GM12878 (cell line): ENCODE measurements around the gene AFTPH. TPM values are rescaled to one million over a fixed set of nuclear protein-coding genes. Genes with fewer than 3 reads are reported as not detected.

Experiments
- ATAC-seq: fragments of 200-7000 bp; cut with Tn5 transposase; 3 replicates; pipeline ENCODE4 v1.9.1; 2020; ENCODE audit warnings: mild to moderate bottlenecking, moderate library complexity
- BruUV-seq: library from RNA; stranded (reverse); fragments of 400-500 nt; replicated peaks from 2 replicates; lab custom pipeline; 2021; lab: Mats Ljungman, UMichigan
- CTCF ChIA-PET: fragments of 300-600 bp; sonication (Branson Sonifier 250); formaldehyde crosslinking; extraction: SDS; loops from one replicate; lab custom pipeline; 2021; ENCODE audit warnings: inconsistent platforms; lab: Yijun Ruan, JAX
- POLR2A ChIA-PET: fragments of 350-600 bp; formaldehyde crosslinking; extraction: SDS; loops from one replicate; lab custom pipeline; 2021; ENCODE audit warnings: inconsistent platforms; lab: Charles Lee
- RAD21 ChIA-PET: fragments of 300-600 bp; sonication (Branson Sonifier 250); formaldehyde crosslinking; loops from one replicate; lab custom pipeline; 2023; ENCODE audit warnings: antibody characterized with exemption; ENCODE audit not compliant: unreplicated experiment; lab: Charles Lee
- SMC1A ChIA-PET: fragments of 300-600 bp; sonication (Branson Sonifier 250); formaldehyde crosslinking; loops from one replicate; lab custom pipeline; 2023; ENCODE audit not compliant: unreplicated experiment, uncharacterized antibody; lab: Charles Lee
- DNase-seq: peaks from one replicate; pipeline ENCODE4 v3.0.0-alpha.2; 2011; ENCODE audit warnings: low read depth, low spot score
- FAIRE-seq: peaks from 3 replicates; lab custom pipeline; 2011; peaks lifted over from hg19 to GRCh38; lab: Jason Lieb, UNC
- H2AFZ ChIP-seq: 2 replicates; pipeline ENCODE4 v1.6.0; 2011; ENCODE audit warnings: low read depth, low read length, control low read depth; ENCODE audit not compliant: control insufficient read depth
- H3K27ac ChIP-seq: 2 replicates; pipeline ENCODE4 v1.5.1; 2011; ENCODE audit warnings: control low read depth; ENCODE audit not compliant: control insufficient read depth, insufficient read depth
- H3K27me3 ChIP-seq, 2 experiments: replicated peaks in 1 of 2; 2 replicates each; pipeline versions ENCODE4 v1.6.0 to v1.6.1; 2011; ENCODE audit warnings: low read length in 1 of 2; ENCODE audit not compliant: control insufficient read depth in 2 of 2, insufficient read depth in 2 of 2
- H3K36me3 ChIP-seq, 2 experiments: 2 replicates each; pipeline ENCODE4 v1.5.1; 2011; ENCODE audit warnings: low read length in 1 of 2; ENCODE audit not compliant: control insufficient read depth in 2 of 2, insufficient read depth in 2 of 2
- H3K4me1 ChIP-seq: 2 replicates; pipeline ENCODE4 v1.6.1; 2011; ENCODE audit warnings: mild to moderate bottlenecking, low read length, moderate library complexity, mixed read lengths; ENCODE audit not compliant: control insufficient read depth, insufficient read depth
- H3K4me2 ChIP-seq: 2 replicates; pipeline ENCODE4 v1.6.0; 2011; ENCODE audit warnings: control low read depth; ENCODE audit not compliant: control insufficient read depth, insufficient read depth
- H3K4me3 ChIP-seq: fragments of 200-600 bp; sonication (generic); 2 replicates; pipeline ENCODE4 v1.5.1; 2016
- H3K79me2 ChIP-seq: 2 replicates; pipeline ENCODE4 v1.6.0; 2011; ENCODE audit warnings: low read length; ENCODE audit not compliant: control insufficient read depth, insufficient read depth
- H3K9ac ChIP-seq: 2 replicates; pipeline ENCODE4 v1.8.0; 2011; ENCODE audit warnings: low read length, control low read depth, mixed read lengths; ENCODE audit not compliant: control insufficient read depth, insufficient read depth
- H3K9me3 ChIP-seq: replicated peaks from 3 replicates; pipeline ENCODE4 v1.5.1; 2011; ENCODE audit warnings: mild to moderate bottlenecking, low read length; ENCODE audit not compliant: control insufficient read depth, insufficient read depth
- H4K20me1 ChIP-seq: 2 replicates; pipeline ENCODE4 v1.6.0; 2011; ENCODE audit not compliant: control insufficient read depth, insufficient read depth
- CBX5 ChIP-seq: sonication (generic); IDR thresholded peaks from 2 replicates; pipeline ENCODE4 v1.6.1; 2016; ENCODE audit warnings: low read depth, moderate library complexity, mild to moderate bottlenecking, inconsistent platforms
- CHD2 ChIP-seq: IDR thresholded peaks from 2 replicates; pipeline ENCODE4 v1.6.1; 2011; ENCODE audit warnings: low read depth, low read length, improper control_type of control experiment, borderline replicate concordance
- CHD4 ChIP-seq: fragments of 200-600 bp; sonication (generic); IDR thresholded peaks from 2 replicates; pipeline ENCODE4 v1.6.1; 2016; ENCODE audit warnings: mild to moderate bottlenecking
- CTCF ChIP-seq, 3 experiments: IDR thresholded peaks in 2 of 3; conservative IDR thresholded peaks in 1 of 3; 2 replicates each; pipeline ENCODE4 v1.5.1; 2011; ENCODE audit warnings: low read depth in 3 of 3, low read length in 3 of 3, mild to moderate bottlenecking in 3 of 3, control low read depth in 2 of 3, moderate library complexity in 2 of 3, inconsistent platforms in 1 of 3, mixed read lengths in 1 of 3; ENCODE audit not compliant: control insufficient read depth in 2 of 3, insufficient read depth in 1 of 3; ENCODE audit errors: extremely low read depth in 1 of 3
- DPF2 ChIP-seq: fragments of 450-650 bp; IDR thresholded peaks from 2 replicates; pipeline ENCODE4 v1.6.1; 2017; ENCODE audit warnings: mild to moderate bottlenecking
- HDAC6 ChIP-seq: fragments of 200-600 bp; sonication (generic); IDR thresholded peaks from one replicate; pipeline ENCODE4 v1.8.0; 2017; ENCODE audit warnings: antibody characterized with exemption; ENCODE audit not compliant: unreplicated experiment
- MEF2A ChIP-seq: IDR thresholded peaks from 2 replicates; pipeline ENCODE4 v1.6.1; 2011; ENCODE audit warnings: low read depth, mild to moderate bottlenecking, low read length, moderate library complexity; ENCODE audit not compliant: insufficient read depth
- RAD51 ChIP-seq: fragments of 450-650 bp; IDR thresholded peaks from 2 replicates; pipeline ENCODE4 v1.6.1; 2016; ENCODE audit warnings: moderate library complexity, mild to moderate bottlenecking, inconsistent platforms
- RELB ChIP-seq: fragments of 450-650 bp; IDR thresholded peaks from 2 replicates; pipeline ENCODE4 v1.6.1; 2017; ENCODE audit warnings: low read depth, mild to moderate bottlenecking, moderate library complexity
- SKIL ChIP-seq: fragments of 450-650 bp; IDR thresholded peaks from 2 replicates; pipeline ENCODE4 v1.6.1; 2017; ENCODE audit warnings: mild to moderate bottlenecking, low read depth, inconsistent platforms; ENCODE audit not compliant: poor library complexity, severe bottlenecking
- TCF12 ChIP-seq: IDR thresholded peaks from 2 replicates; pipeline ENCODE4 v1.6.1; 2011; ENCODE audit warnings: low read depth, mild to moderate bottlenecking, low read length
- ZNF384 ChIP-seq: IDR thresholded peaks from 2 replicates; pipeline ENCODE4 v1.6.1; 2012; ENCODE audit warnings: low read depth, mild to moderate bottlenecking, low read length, improper control_type of control experiment, borderline replicate concordance
- WGBS: methylation state at CpG from one replicate; pipeline ENCODE4 v1.1.6; 2016; ENCODE audit warnings: low lambda C conversion rate; ENCODE audit not compliant: insufficient replicate concordance, insufficient coverage; ENCODE audit errors: missing lambda C conversion rate; 5-methylcytosine and 5-hydroxymethylcytosine counted together
- in situ Hi-C: fragments of 300-500 bp; cut with MboI; formaldehyde crosslinking; loops from 9 replicates; pipeline ENCODE4 v1.14.3; 2018; ENCODE audit warnings: mixed read lengths
- intact Hi-C: fragments of 100-400 bp; cut with micrococcal nuclease; formaldehyde crosslinking; loops from one replicate; pipeline ENCODE4 v1.14.2; 2022; ENCODE audit not compliant: unreplicated experiment
- polyA plus RNA-seq, 11 experiments: library from polyadenylated mRNA; depleted of rRNA in 4 of 11; unstranded in 6 of 11; stranded (reverse) in 5 of 11; fragments of >200 nt; fragmentation: Nextera tagmentation in 4 of 11; fragmentation: Illumina TruSeq in 1 of 11; extraction: Ambion mirVana in 4 of 11; extraction: Trizol in 1 of 11; gene quantifications; 1 replicate in 1 of 11; 2 replicates in 10 of 11; pipeline versions ENCODE4 v1.2.1 to v1.2.3, GENCODE V29; 2011 to 2016; ENCODE audit warnings: inconsistent platforms in 2 of 11, missing spikeins in 2 of 11, low read depth in 1 of 11
- total RNA-seq, 4 experiments: library from RNA; depleted of rRNA in 3 of 4; stranded (reverse); fragments of >200 nt in 3 of 4; fragmentation: Illumina TruSeq in 1 of 4; extraction: Trizol in 1 of 4; gene quantifications; 2 replicates each; pipeline versions ENCODE4 v1.2.1 to v1.2.3, GENCODE V29; 2013 to 2021

The AFTPH gene
- total and polyA plus RNA-seq, 10 of the 15 experiments (the other 5 are each of a cell fraction or from before 2014, with no cell fraction given), result 25.6 to 77.3 (median 39.5) TPM

- TF ChIP-seq CHD2 (no peak), RELB (no peak), SKIL (no peak)
Measured at GRCh38 chr2:64626146-64626809, 102.2 kb downstream of the AFTPH start (continued).

GRCh38 chr2:64626963-64627760, 103.0 kb downstream of the AFTPH start:
- H3K4me3 ChIP-seq, result no peak overlapping the region
- in situ Hi-C loops (no loop called here), intact Hi-C loops (no loop called here)
- no peaks in the 10 kb centered on the region for H3K9me3 ChIP-seq
- peaks cover 3 to 9% of the 10 kb centered on the region in 2 experiments; a peak in 2 of 4 replicates for H3K36me3 ChIP-seq
- SMC1A ChIA-PET, result interaction anchor here (0.8 to 1.1 kb wide), 3 partner anchors 8 to 262 kb away, joined by 3 read pairs; no protein-coding TSS in a partner anchor
- POLR2A ChIA-PET, result interaction anchor here (0.6 to 2.4 kb wide), 2 partner anchors 9 to 135 kb away, joined by 4 to 8 read pairs; no protein-coding TSS in a partner anchor
- RAD21 ChIA-PET, result interaction anchor here (1.2 to 2.6 kb wide), 3 partner anchors 8 to 44 kb away, joined by 3 to 14 read pairs (median 3); no protein-coding TSS in a partner anchor
- H3K9ac ChIP-seq, result no peak overlapping the region
- no peak overlapping the region for H3K4me2 ChIP-seq
- DNase-seq, result no peak
- BruUV-seq, result no TSS peak
- ATAC-seq, result no peak
- CTCF ChIA-PET, result interaction anchor here (1.5 to 5.4 kb wide), 2 partner anchors 11 to 19 kb away, joined by 9 to 18 read pairs; no protein-coding TSS in a partner anchor
- WGBS, result 95% methylated on average over 21 of the region's 27 CpGs
- no peak overlapping the region for H2AFZ ChIP-seq
- no peaks in the 10 kb centered on the region for H4K20me1 ChIP-seq
- no peak for FAIRE-seq
- peaks cover 8% of the 10 kb centered on the region for H3K4me1 ChIP-seq
- H3K27ac ChIP-seq, result no peak overlapping the region
- H3K79me2 ChIP-seq, result no peaks in the 10 kb centered on the region
- H3K27me3 ChIP-seq, result no peaks in the 10 kb centered on the region
- TF ChIP-seq TCF12 (no peak), ZNF384 (no peak), DPF2 (no peak), CTCF (IDR thresholded peaks at IDR 0.05 in 2 of 3, conservative IDR thresholded peaks at IDR 0.05 in 1 of 3; ENCODE audit: control insufficient read depth in 2 of 3, extremely low read depth in 1 of 3, insufficient read depth in 1 of 3, low read depth in 3 of 3, low read length in 3 of 3) (no peak), MEF2A (no peak), CBX5 (no peak), RAD51 (no peak), CHD4 (no peak), HDAC6 (no peak)
